Thymus (tissue), 11 donors: ENCODE measurements around the gene GATB. TPM values are rescaled to one million over a fixed set of nuclear protein-coding genes. Genes with fewer than 3 reads are reported as not detected.

Experiments used
- DNase-seq, 9 donors: peaks; one replicate each; pipeline ENCODE4 v3.0.0-alpha.2; 2013; ENCODE audit warnings: low spot score in 9 of 9, low read depth in 6 of 9, missing footprints in 1 of 9
- H3K27ac ChIP-seq, 2 donors: one replicate each; pipeline ENCODE4 v1.5.1; 2013; ENCODE audit warnings: control low read depth in 1 of 2, low read depth in 1 of 2, low read length in 1 of 2, mild to moderate bottlenecking in 1 of 2, moderate library complexity in 1 of 2
- H3K27me3 ChIP-seq, 2 donors: one replicate each; pipeline ENCODE4 v1.5.1; 2013; ENCODE audit warnings: low read length in 1 of 2; ENCODE audit not compliant: control insufficient read depth in 2 of 2, insufficient read depth in 1 of 2
- H3K36me3 ChIP-seq, 2 donors: one replicate each; pipeline ENCODE4 v1.5.1; 2013; ENCODE audit warnings: low read length in 1 of 2, mild to moderate bottlenecking in 1 of 2, moderate library complexity in 1 of 2; ENCODE audit not compliant: control insufficient read depth in 2 of 2, insufficient read depth in 2 of 2
- H3K4me1 ChIP-seq, 2 donors: one replicate each; pipeline ENCODE4 v1.5.1; 2013; ENCODE audit warnings: low read length in 2 of 2; ENCODE audit not compliant: control insufficient read depth in 2 of 2, insufficient read depth in 2 of 2
- H3K4me3 ChIP-seq, 2 donors: one replicate each; pipeline ENCODE4 v1.5.1; 2013; ENCODE audit warnings: low read length in 2 of 2, control low read depth in 1 of 2, mild to moderate bottlenecking in 1 of 2
- H3K9me3 ChIP-seq, 2 donors: one replicate each; pipeline ENCODE4 v1.5.1; 2013; ENCODE audit warnings: low read length in 1 of 2, mild to moderate bottlenecking in 1 of 2; ENCODE audit not compliant: control insufficient read depth in 2 of 2, insufficient read depth in 1 of 2
- WGBS: extraction: QIAGEN DNeasy Blood & Tissue Kit; methylation state at CpG from one replicate; pipeline ENCODE4 v1.1.7; 2013; 5-methylcytosine and 5-hydroxymethylcytosine counted together
- polyA plus RNA-seq: library from polyadenylated mRNA; stranded (reverse); fragments of 200-250 nt; gene quantifications from one replicate; pipeline ENCODE4 v1.2.3, GENCODE V29; 2013
- total RNA-seq: library from RNA; stranded (reverse); fragments of 120-200 nt; gene quantifications from one replicate; pipeline ENCODE4 v1.2.4, GENCODE V29; 2013
- donor health status: healthy.

GATB gene
- total and polyA plus RNA-seq, 2 donors = 14.5 to 17.6 TPM

DNA sequence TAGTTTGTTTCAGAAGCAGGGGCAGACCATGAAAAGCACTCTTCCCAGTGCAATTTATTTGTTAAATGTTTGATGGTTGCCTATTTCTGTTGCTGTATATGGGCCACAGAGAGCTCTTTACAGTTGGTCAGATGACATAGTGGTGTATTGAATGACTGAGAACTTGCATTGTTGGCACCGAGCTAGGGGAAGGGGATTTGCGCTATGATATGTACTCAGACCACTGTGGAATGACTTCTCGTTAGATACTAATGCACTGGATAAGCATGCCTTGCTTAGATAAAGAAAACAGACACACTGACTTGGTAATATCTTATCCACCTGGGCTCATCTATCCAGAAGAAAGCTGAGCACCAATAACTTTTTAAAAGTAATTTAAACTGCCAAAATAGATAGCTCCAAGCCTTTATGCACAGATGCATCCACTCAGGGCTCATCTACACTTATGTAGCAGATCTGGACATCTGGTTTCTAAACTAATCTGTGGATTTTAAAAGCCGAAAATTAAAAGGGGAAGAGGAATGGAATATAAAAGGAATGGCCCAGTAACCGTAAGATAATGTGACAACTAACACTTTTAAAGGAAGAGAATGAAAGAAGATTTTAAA, 132.7 kb downstream of the GATB start:
- Histone ChIP-seq H3K27me3 (peaks cover 0 to 16% of the 10 kb centered on the region in 2 donors), H3K4me1 (no peaks in the 10 kb centered on the region), H3K27ac (no peak overlapping the region), H3K9me3 (no peaks in the 10 kb centered on the region), H3K36me3 (no peaks in the 10 kb centered on the region), H3K4me3 (no peak overlapping the region)
- no peak for DNase-seq
- 95% methylated on average over 5 of the region's 5 CpGs for WGBS

DNA sequence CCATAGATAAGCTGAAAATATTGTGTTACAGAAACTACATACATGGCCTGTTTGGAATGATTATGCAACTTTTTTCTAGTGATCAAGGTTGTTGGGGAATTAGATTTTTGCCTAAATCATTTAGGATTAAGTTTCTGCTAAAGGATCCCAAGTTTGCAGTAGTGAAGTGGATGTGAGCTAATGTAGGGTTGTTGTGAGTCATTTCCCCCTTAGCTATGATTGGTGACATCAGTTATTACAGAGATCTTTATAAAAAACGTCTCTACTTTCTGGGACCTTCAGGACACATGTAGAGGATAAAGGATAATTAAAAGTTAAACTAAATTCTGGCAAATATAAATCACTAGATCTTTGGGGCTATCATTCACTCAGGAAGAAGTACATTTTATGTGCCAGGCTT, 133.3 kb downstream of the GATB start:
- Histone ChIP-seq H3K36me3 (no peaks in the 10 kb centered on the region), H3K9me3 (no peaks in the 10 kb centered on the region), H3K4me1 (no peaks in the 10 kb centered on the region), H3K27ac (no peak overlapping the region), H3K4me3 (no peak overlapping the region), H3K27me3 (peaks cover 0 to 16% of the 10 kb centered on the region in 2 donors)
- 68% methylated on average over 1 of the region's 1 CpG for WGBS
- no peak for DNase-seq

DNA sequence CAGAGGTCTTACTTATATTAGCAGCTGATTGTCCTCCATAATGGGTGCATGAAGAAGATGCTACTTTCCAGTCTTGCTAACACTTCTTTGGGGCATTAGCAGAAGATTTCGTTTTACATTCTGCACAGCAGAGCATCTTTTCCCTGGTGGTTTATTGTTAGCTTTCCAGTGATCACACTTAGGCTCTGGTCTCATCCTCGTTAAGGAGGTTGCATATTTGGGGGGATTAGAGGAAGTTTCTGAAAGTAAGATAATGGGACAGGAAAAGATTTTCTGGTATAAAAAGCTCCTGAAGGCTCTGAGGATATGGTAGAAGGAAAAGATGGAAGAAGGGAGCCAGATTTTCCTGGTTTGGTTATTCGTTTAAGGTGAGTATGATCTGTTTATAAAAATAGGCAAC, 134.1 kb downstream of the GATB start:
- DNase-seq = no peak
- Histone ChIP-seq H3K27ac (no peak overlapping the region), H3K4me1 (no peaks in the 10 kb centered on the region), H3K9me3 (no peaks in the 10 kb centered on the region), H3K36me3 (no peaks in the 10 kb centered on the region), H3K4me3 (no peak overlapping the region), H3K27me3 (peaks cover 3 to 16% of the 10 kb centered on the region in 2 donors)
- 55% methylated on average over 3 of the region's 3 CpGs for WGBS

DNA sequence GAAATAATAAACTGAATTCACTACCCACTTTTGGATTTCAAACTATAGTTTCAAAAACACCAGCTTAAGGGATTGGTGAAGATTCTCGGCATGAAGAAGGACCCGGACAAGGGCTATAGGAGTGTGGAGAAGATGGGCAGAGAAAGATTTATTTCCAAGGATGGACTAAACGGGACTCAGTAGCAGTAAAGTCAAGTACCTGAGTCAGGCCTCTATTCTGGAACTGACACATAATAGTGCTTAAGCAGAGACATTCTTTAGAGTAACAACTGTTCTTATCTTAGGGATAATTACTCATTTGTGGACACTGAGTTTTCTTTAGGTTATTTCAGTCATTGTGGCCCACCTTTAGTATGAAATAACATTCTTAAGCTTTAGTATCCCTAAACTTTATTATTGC, 134.6 kb downstream of the GATB start:
- 99% methylated on average over 3 of the region's 3 CpGs for WGBS
- H3K4me1 ChIP-seq = no peaks in the 10 kb centered on the region
- H3K27me3 ChIP-seq = peaks cover 3 to 16% of the 10 kb centered on the region in 2 donors
- H3K4me3 ChIP-seq = no peak overlapping the region
- DNase-seq = no peak
- H3K27ac ChIP-seq = no peak overlapping the region
- no peaks in the 10 kb centered on the region for H3K36me3 ChIP-seq
- H3K9me3 ChIP-seq = no peaks in the 10 kb centered on the region

DNA sequence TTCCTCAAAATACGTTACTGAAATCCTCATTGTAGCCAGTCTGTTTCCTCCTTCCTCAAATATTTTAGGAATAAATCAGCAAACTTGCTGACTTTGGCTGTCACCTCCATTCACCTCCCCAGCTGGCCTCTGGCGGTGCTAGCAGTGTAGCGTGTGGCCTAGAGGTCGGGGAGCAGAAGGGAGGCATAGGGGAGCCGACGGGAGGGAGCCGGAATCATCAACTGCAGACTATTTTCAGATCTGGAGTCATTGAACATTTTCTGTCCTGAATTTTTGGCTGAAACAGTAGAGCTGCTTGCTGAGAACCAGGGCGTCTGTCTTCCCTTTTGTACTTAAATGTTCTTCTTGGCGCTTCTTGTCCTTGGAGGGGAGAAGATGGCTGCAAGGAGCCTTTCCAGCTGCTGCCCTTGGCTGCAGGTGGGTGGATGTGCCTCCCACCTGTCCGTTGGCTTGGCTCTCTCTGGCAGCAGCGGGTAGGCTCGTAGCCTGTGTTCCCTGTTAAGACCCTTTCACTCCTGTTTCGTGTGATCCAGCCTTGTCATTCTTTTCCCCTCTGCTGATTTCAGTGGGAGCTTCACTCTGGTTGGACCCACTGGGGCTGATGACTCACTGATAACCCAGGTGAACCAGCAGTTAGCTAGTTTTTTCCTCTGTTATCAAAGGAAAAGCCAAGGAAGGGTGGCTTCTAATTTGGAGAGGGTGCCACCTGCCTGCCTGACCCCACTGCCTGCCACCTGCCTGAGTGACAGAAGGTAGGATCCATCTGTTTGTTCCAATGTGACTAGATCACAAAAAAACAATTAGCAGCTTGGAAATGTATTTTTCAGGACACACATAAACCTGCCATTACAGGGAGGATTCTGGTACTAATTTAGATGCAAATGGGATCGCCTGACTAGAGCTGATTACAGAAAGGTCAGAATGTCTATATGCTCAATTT, 135.9 kb downstream of the GATB start:
- DNase-seq = no peak
- Histone ChIP-seq H3K36me3 (no peaks in the 10 kb centered on the region), H3K27ac (no peak overlapping the region), H3K4me1 (no peaks in the 10 kb centered on the region), H3K9me3 (no peaks in the 10 kb centered on the region), H3K27me3 (peaks cover 3 to 18% of the 10 kb centered on the region in 2 donors), H3K4me3 (no peak overlapping the region)
- 96% methylated on average over 14 of the region's 14 CpGs for WGBS
